HepG2 (cell line): Measurements from ENCODE around the gene MFSD8. TPM values are rescaled to one million over a fixed set of nuclear protein-coding genes. Genes with fewer than 3 reads are reported as not detected.

ENCODE experiments used
- ATRX ChIP-seq: sonication (generic); formaldehyde crosslinking; IDR thresholded peaks from 2 replicates; pipeline ENCODE4 v1.4.0; 2020; ENCODE audit warnings: missing genetic modification reagents, borderline replicate concordance
- CENPT ChIP-seq: sonication (generic); formaldehyde crosslinking; IDR thresholded peaks from 2 replicates; pipeline ENCODE4 v1.8.0; 2022; ENCODE audit warnings: low read depth, mild to moderate bottlenecking, moderate library complexity, missing genetic modification reagents
- DR1 ChIP-seq: sonication (generic); formaldehyde crosslinking; IDR thresholded peaks from 2 replicates; pipeline ENCODE4 v1.8.0; 2021; ENCODE audit warnings: mild to moderate bottlenecking, missing genetic modification reagents, inconsistent platforms
- FOXO1 ChIP-seq: sonication (generic); formaldehyde crosslinking; IDR thresholded peaks from 2 replicates; pipeline ENCODE4 v1.4.0; 2020; ENCODE audit warnings: missing genetic modification reagents
- HCFC1 ChIP-seq: fragments of 150-350 bp; IDR thresholded peaks from 2 replicates; pipeline ENCODE4 v1.6.1; 2014; ENCODE audit warnings: low read depth, low read length
- HNRNPK ChIP-seq: fragments of 200-400 bp; formaldehyde crosslinking; IDR thresholded peaks from 2 replicates; pipeline ENCODE4 v1.6.1; 2018; ENCODE audit warnings: low read length, low read depth, moderate library complexity, mild to moderate bottlenecking; ENCODE audit not compliant: poor library complexity, severe bottlenecking
- KDM3A ChIP-seq: IDR thresholded peaks from 2 replicates; pipeline ENCODE4 v1.6.1; 2018; ENCODE audit warnings: low read depth, missing compliant biosample characterization
- KLF13 ChIP-seq: sonication (generic); formaldehyde crosslinking; IDR thresholded peaks from 2 replicates; pipeline ENCODE4 v1.4.0; 2020; ENCODE audit warnings: mild to moderate bottlenecking, missing genetic modification reagents
- MAFK ChIP-seq, 2 experiments: IDR thresholded peaks in 1 of 2; conservative IDR thresholded peaks in 1 of 2; 2 replicates each; pipeline ENCODE4 v1.6.1; 2011; ENCODE audit warnings: improper control_type of control experiment in 2 of 2, low read length in 2 of 2
- MBNL3 ChIP-seq: fragments of 250-450 bp; sonication (Bioruptor Pico); conservative IDR thresholded peaks from 2 replicates; pipeline ENCODE4 v1.8.0; 2022; ENCODE audit warnings: mild to moderate bottlenecking, inconsistent platforms
- NR3C1 ChIP-seq: sonication (generic); formaldehyde crosslinking; IDR thresholded peaks from 2 replicates; pipeline ENCODE4 v1.4.0; 2020; ENCODE audit warnings: missing genetic modification reagents
- PPARG ChIP-seq: conservative IDR thresholded peaks from 2 replicates; pipeline ENCODE4 v1.6.1; 2016; ENCODE audit warnings: missing biosample characterization, missing genetic modification reagents
- SALL2 ChIP-seq: sonication (generic); formaldehyde crosslinking; IDR thresholded peaks from 2 replicates; pipeline ENCODE4 v1.8.1; 2023; ENCODE audit warnings: mild to moderate bottlenecking, missing genetic modification reagents, inconsistent platforms
- SUZ12 ChIP-seq: fragments of 150-350 bp; IDR thresholded peaks from 2 replicates; pipeline ENCODE4 v1.6.1; 2014; ENCODE audit warnings: low read depth, low read length
- TGIF2 ChIP-seq: IDR thresholded peaks from 2 replicates; pipeline ENCODE4 v1.6.1; 2016; ENCODE audit warnings: control low read depth, missing compliant biosample characterization
- TMF1 ChIP-seq: sonication (generic); formaldehyde crosslinking; IDR thresholded peaks from 2 replicates; pipeline ENCODE4 v1.8.1; 2022; ENCODE audit warnings: low read depth, missing genetic modification reagents
- ZFP36 ChIP-seq: fragments of 150-350 bp; IDR thresholded peaks from 2 replicates; pipeline ENCODE4 v1.6.1; 2018; ENCODE audit warnings: borderline replicate concordance, low read length, low read depth; ENCODE audit not compliant: partially characterized antibody
- ZFP62 ChIP-seq: sonication (generic); formaldehyde crosslinking; IDR thresholded peaks from 2 replicates; pipeline ENCODE4 v1.4.0; 2020; ENCODE audit warnings: missing genetic modification reagents
- ZNF205 ChIP-seq: IDR thresholded peaks from 2 replicates; pipeline ENCODE4 v1.6.1; 2018; ENCODE audit warnings: missing biosample characterization, missing genetic modification reagents
- ZNF256 ChIP-seq: sonication (generic); formaldehyde crosslinking; conservative IDR thresholded peaks from 2 replicates; pipeline ENCODE4 v1.4.0; 2020; ENCODE audit warnings: missing genetic modification reagents
- ZNF44 ChIP-seq: sonication (generic); formaldehyde crosslinking; IDR thresholded peaks from 2 replicates; pipeline ENCODE4 v1.5.1; 2020; ENCODE audit warnings: mild to moderate bottlenecking, missing genetic modification reagents
- ZNF530 ChIP-seq: sonication (generic); formaldehyde crosslinking; IDR thresholded peaks from 2 replicates; pipeline ENCODE4 v1.5.0; 2020; ENCODE audit warnings: low read depth, mild to moderate bottlenecking, missing genetic modification reagents
- ZNF558 ChIP-seq: sonication (generic); formaldehyde crosslinking; IDR thresholded peaks from 2 replicates; pipeline ENCODE4 v1.9.0; 2022; ENCODE audit warnings: mild to moderate bottlenecking, missing genetic modification reagents, borderline replicate concordance
- ZNF678 ChIP-seq: sonication (generic); formaldehyde crosslinking; IDR thresholded peaks from 2 replicates; pipeline ENCODE4 v1.4.0; 2020; ENCODE audit warnings: mild to moderate bottlenecking, missing genetic modification reagents
- ZNF839 ChIP-seq: sonication (generic); formaldehyde crosslinking; IDR thresholded peaks from 2 replicates; pipeline ENCODE4 v1.4.0; 2020; ENCODE audit warnings: missing genetic modification reagents, mild to moderate bottlenecking, borderline replicate concordance
- ZNF879 ChIP-seq: sonication (generic); formaldehyde crosslinking; IDR thresholded peaks from 2 replicates; pipeline ENCODE4 v1.8.1; 2023; ENCODE audit warnings: missing genetic modification reagents
- ZNF891 ChIP-seq: sonication (generic); formaldehyde crosslinking; IDR thresholded peaks from 2 replicates; pipeline ENCODE4 v1.5.0; 2020; ENCODE audit warnings: mild to moderate bottlenecking, missing genetic modification reagents
- polyA plus RNA-seq, 8 experiments: library from polyadenylated mRNA; depleted of rRNA in 3 of 8; stranded (reverse) in 7 of 8; unstranded in 1 of 8; fragments of >200 nt; fragmentation: Illumina TruSeq in 4 of 8; extraction: Trizol in 4 of 8; gene quantifications; 2 replicates each; pipeline versions ENCODE4 v1.2.1 to v1.2.3, GENCODE V29; 2011 to 2016; ENCODE audit warnings: low read depth in 4 of 8, missing spikeins in 1 of 8, mixed read lengths in 1 of 8; ENCODE audit not compliant: insufficient read depth in 1 of 8
- total RNA-seq, 5 experiments: library from RNA; depleted of rRNA; stranded (reverse); fragments of >200 nt; fragmentation: Illumina TruSeq; extraction: Trizol; gene quantifications; 2 replicates each; pipeline ENCODE4 v1.2.3, GENCODE V29; 2016; ENCODE audit warnings: low read depth in 1 of 5
- TF ChIP-seq, protein P1 (sequence below): sonication (generic); formaldehyde crosslinking; IDR thresholded peaks from 2 replicates; pipeline ENCODE4 v1.4.0; 2020; ENCODE audit warnings: mild to moderate bottlenecking, missing genetic modification reagents
- TF ChIP-seq, protein P2 (sequence below): sonication (generic); formaldehyde crosslinking; IDR thresholded peaks from 2 replicates; pipeline ENCODE4 v1.5.1; 2020; ENCODE audit warnings: mild to moderate bottlenecking, moderate library complexity, missing genetic modification reagents

Gene MFSD8
- total and polyA plus RNA-seq, 2 of the 13 experiments (the other 11 are each of a cell fraction or from before 2014, with no cell fraction given): 24.8 to 25.5 TPM

DNA sequence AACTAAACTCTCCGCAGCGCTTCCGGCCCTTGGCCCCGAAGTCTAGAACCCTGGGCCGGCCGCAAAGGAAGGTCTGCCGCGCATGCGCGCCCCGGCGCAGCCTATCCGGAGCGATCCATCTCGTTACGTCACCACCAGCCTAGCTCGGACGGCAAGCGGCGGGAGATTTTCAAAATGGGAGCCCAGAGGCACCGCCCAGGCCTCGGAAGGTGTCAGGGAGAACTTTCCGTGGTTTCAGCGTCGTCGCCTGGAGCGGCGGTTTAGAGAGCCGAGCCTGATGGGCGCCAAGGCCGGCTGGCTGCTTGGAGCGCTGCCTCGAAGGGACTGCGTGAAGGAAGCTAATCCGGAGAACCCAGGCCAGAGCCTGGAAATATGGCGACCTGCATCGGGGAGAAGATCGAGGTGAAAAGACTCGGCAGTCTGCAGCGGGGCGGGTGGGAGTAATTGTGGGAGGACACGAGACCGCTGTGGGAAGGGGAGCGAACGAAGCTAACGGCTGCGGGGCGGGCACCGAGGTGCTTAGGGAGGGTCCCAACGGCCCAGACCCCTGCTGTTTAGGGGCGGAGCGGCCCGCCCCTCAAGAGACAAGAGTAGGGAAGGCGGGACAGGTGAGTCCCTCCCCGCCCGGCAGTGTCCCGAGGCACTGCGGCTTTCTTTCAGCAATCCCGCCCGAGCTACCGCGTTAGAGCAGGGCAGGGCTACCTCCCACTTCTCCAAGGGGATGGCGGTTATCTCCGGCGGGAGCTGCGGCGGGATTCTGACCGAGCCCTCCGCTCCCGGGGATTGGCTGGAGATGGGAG, 84.0 kb downstream of the MFSD8 start, which contains the start of gene PLK4 (continued):
- no peak for TF ChIP-seq MBNL3
- no peak for TF ChIP-seq ZFP36
- no peak for TF ChIP-seq ZNF879
- peak; percentile 36; the same call in 1 of the 2 replicates for TF ChIP-seq ZNF678 (CRISPR knock-in tag)
- no peak for TF ChIP-seq SUZ12
- TF ChIP-seq MAFK (conservative IDR thresholded peaks at IDR 0.05 in 1 of 2, IDR thresholded peaks at IDR 0.05 in 1 of 2; ENCODE audit: low read length in 2 of 2): no peak
- no peak; the same call in 1 of the 2 replicates for TF ChIP-seq ZNF205 (CRISPR knock-in tag)
- no peak; the same call in 1 of the 2 replicates for TF ChIP-seq KDM3A (CRISPR knock-in tag)
- peak; percentile 52; the same call in 1 of the 2 replicates for TF ChIP-seq SALL2 (CRISPR knock-in tag)
- no peak for TF ChIP-seq ATRX (CRISPR knock-in tag)
- TF ChIP-seq KLF13 (CRISPR knock-in tag): no peak
- TF ChIP-seq, protein P1, sequence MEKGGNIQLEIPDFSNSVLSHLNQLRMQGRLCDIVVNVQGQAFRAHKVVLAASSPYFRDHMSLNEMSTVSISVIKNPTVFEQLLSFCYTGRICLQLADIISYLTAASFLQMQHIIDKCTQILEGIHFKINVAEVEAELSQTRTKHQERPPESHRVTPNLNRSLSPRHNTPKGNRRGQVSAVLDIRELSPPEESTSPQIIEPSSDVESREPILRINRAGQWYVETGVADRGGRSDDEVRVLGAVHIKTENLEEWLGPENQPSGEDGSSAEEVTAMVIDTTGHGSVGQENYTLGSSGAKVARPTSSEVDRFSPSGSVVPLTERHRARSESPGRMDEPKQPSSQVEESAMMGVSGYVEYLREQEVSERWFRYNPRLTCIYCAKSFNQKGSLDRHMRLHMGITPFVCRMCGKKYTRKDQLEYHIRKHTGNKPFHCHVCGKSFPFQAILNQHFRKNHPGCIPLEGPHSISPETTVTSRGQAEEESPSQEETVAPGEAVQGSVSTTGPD: no peak
- peak; percentile 36; the same call in 1 of the 2 replicates for TF ChIP-seq HCFC1
- 0 out of 2 replicates have a peak, but pooled peaks have one; percentile 75 for TF ChIP-seq ZNF44 (CRISPR knock-in tag)
- TF ChIP-seq ZFP62 (CRISPR knock-in tag): no peak
- TF ChIP-seq, protein P2, sequence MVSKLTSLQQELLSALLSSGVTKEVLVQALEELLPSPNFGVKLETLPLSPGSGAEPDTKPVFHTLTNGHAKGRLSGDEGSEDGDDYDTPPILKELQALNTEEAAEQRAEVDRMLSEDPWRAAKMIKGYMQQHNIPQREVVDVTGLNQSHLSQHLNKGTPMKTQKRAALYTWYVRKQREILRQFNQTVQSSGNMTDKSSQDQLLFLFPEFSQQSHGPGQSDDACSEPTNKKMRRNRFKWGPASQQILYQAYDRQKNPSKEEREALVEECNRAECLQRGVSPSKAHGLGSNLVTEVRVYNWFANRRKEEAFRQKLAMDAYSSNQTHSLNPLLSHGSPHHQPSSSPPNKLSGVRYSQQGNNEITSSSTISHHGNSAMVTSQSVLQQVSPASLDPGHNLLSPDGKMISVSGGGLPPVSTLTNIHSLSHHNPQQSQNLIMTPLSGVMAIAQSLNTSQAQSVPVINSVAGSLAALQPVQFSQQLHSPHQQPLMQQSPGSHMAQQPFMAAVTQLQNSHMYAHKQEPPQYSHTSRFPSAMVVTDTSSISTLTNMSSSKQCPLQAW: peak; percentile 76
- peak; percentile 96 for TF ChIP-seq TGIF2
- TF ChIP-seq CENPT (CRISPR knock-in tag): no peak
- peak; percentile 86 for TF ChIP-seq DR1 (CRISPR knock-in tag)
- peak; percentile 83 for TF ChIP-seq TMF1 (CRISPR knock-in tag)
- no peak for TF ChIP-seq NR3C1
- no peak; the same call in 1 of the 2 replicates for TF ChIP-seq ZNF558
- 0 out of 2 replicates have a peak, but pooled peaks have one; percentile 51 for TF ChIP-seq ZNF891 (CRISPR knock-in tag)
- no peak for TF ChIP-seq ZNF839
- no peak for TF ChIP-seq PPARG (CRISPR knock-in tag)
- TF ChIP-seq FOXO1 (CRISPR knock-in tag): no peak
- TF ChIP-seq ZNF256: no peak
- TF ChIP-seq HNRNPK: no peak
- TF ChIP-seq ZNF530 (CRISPR knock-in tag): no peak
